ENCODE measurements around the gene MVK. TPM values are rescaled to one million over a fixed set of nuclear protein-coding genes. Genes with fewer than 3 reads are reported as not detected.

MVK gene
- polyA plus RNA-seq, 3 donors, result 20.0 to 20.6 (median 20.2) TPM

- no peak for DNase-seq (ENCODE audit: low read depth in 3 of 3, low spot score in 2 of 3)
Observed at GRCh38 chr12:109544955-109545531, 28.6 kb upstream of the MVK start.

- DNase-seq (ENCODE audit: low read depth in 3 of 3, low spot score in 2 of 3), result no peak
Observed at GRCh38 chr12:109545826-109546225, 27.8 kb upstream of the MVK start.

GRCh38 chr12:109547286-109547685 is 26.3 kb upstream of the MVK start:
- no peak for DNase-seq (ENCODE audit: low read depth in 3 of 3, low spot score in 2 of 3)

GRCh38 chr12:109548258-109548657 is 25.3 kb upstream of the MVK start:
- no peak for DNase-seq (ENCODE audit: low read depth in 3 of 3, low spot score in 2 of 3)

GRCh38 chr12:109549613-109550270 is 23.9 kb upstream of the MVK start:
- no peak for DNase-seq (ENCODE audit: low read depth in 3 of 3, low spot score in 2 of 3)

- no peak for DNase-seq (ENCODE audit: low read depth in 3 of 3, low spot score in 2 of 3)
Observed at GRCh38 chr12:109550281-109550680, 23.3 kb upstream of the MVK start.

- DNase-seq (ENCODE audit: low read depth in 3 of 3, low spot score in 2 of 3), result no peak
Observed at GRCh38 chr12:109551108-109551507, 22.5 kb upstream of the MVK start.

- DNase-seq (ENCODE audit: low read depth in 3 of 3, low spot score in 2 of 3), result no peak
Observed at GRCh38 chr12:109552971-109553370, 20.6 kb upstream of the MVK start.

- no peak for DNase-seq (ENCODE audit: low read depth in 3 of 3, low spot score in 2 of 3)
Observed at GRCh38 chr12:109553483-109553882, 20.1 kb upstream of the MVK start.

GRCh38 chr12:109553906-109554500 is 19.6 kb upstream of the MVK start:
- DNase-seq (ENCODE audit: low read depth in 3 of 3, low spot score in 2 of 3), result no peak

- no peak for DNase-seq (ENCODE audit: low read depth in 3 of 3, low spot score in 2 of 3)
Observed at GRCh38 chr12:109554761-109555160, 18.8 kb upstream of the MVK start.

GRCh38 chr12:109555431-109556315 is 17.9 kb upstream of the MVK start:
- no peak for DNase-seq (ENCODE audit: low read depth in 3 of 3, low spot score in 2 of 3)

- DNase-seq (ENCODE audit: low read depth in 3 of 3, low spot score in 2 of 3), result no peak
Observed at GRCh38 chr12:109557200-109557599, 16.4 kb upstream of the MVK start.

- no peak for DNase-seq (ENCODE audit: low read depth in 3 of 3, low spot score in 2 of 3)
Observed at GRCh38 chr12:109557805-109558204, 15.8 kb upstream of the MVK start.

- DNase-seq (ENCODE audit: low read depth in 3 of 3, low spot score in 2 of 3), result no peak
Observed at GRCh38 chr12:109558374-109559199, 15.0 kb upstream of the MVK start.

GRCh38 chr12:109559200-109559505 is 14.4 kb upstream of the MVK start:
- no peak for DNase-seq (ENCODE audit: low read depth in 3 of 3, low spot score in 2 of 3)

- DNase-seq (ENCODE audit: low read depth in 3 of 3, low spot score in 2 of 3), result no peak
Observed at GRCh38 chr12:109559601-109560000, 14.0 kb upstream of the MVK start.

GRCh38 chr12:109560867-109561710 is 12.5 kb upstream of the MVK start:
- no peak for DNase-seq (ENCODE audit: low read depth in 3 of 3, low spot score in 2 of 3)

- no peak for DNase-seq (ENCODE audit: low read depth in 3 of 3, low spot score in 2 of 3)
Observed at GRCh38 chr12:109561711-109562030, 11.9 kb upstream of the MVK start.

GRCh38 chr12:109562871-109563270 is 10.7 kb upstream of the MVK start:
- no peak for DNase-seq (ENCODE audit: low read depth in 3 of 3, low spot score in 2 of 3)

Data from right renal cortex interstitium (tissue), 3 donors.